Measurements from ENCODE around the gene VANGL2. TPM values are rescaled to one million over a fixed set of nuclear protein-coding genes. Genes with fewer than 3 reads are reported as not detected.

VANGL2 gene
- total RNA-seq, 4 donors from 2014 or later, result 0.20 to 3.7 (median 2.7) TPM

- H3K4me3 ChIP-seq, result no peak overlapping the region
- no peaks in the 10 kb centered on the region for H3K27me3 ChIP-seq
- 87% methylated on average over 8 of the region's 8 CpGs; no CpG with 5 or more reads in 1 of the 2 donors for WGBS, 2 donors (ENCODE audit: low coverage in 1 of 2)
- intact Hi-C loops (cut with DNase I; ENCODE audit: low total_unique reads) (no loop called here), in situ Hi-C loops (cut with MboI; ENCODE audit: low pct_ligation_motif_present in 1 of 4, low pct_unique_long_range_greater_than_20kb in 1 of 4, low sequenced_read_pairs in 3 of 4) (no loop called here)
- H3K27ac ChIP-seq, result no peak overlapping the region
- H3K36me3 ChIP-seq, result peaks cover 0 to 21% (median 9%) of the 10 kb centered on the region in 4 donors
- no peaks in the 10 kb centered on the region for H3K4me1 ChIP-seq
- DNase-seq, result no peak
- no peaks in the 10 kb centered on the region for H3K9me3 ChIP-seq
- TF ChIP-seq POLR2A (IDR thresholded peaks at IDR 0.05) (no peak), EP300 (IDR thresholded peaks at IDR 0.05; ENCODE audit: low read depth) (no peak), POLR2AphosphoS5 (IDR thresholded peaks at IDR 0.05) (no peak), CTCF (IDR thresholded peaks at IDR 0.05) (no peak)
Measured at GRCh38 chr1:160360227-160360695, 40.1 kb upstream of the VANGL2 start.

- H3K27ac ChIP-seq, result no peak overlapping the region
- DNase-seq, result no peak
- no peaks in the 10 kb centered on the region for H3K4me1 ChIP-seq
- intact Hi-C loops (cut with DNase I; ENCODE audit: low total_unique reads), result no loop called here
- in situ Hi-C loops (cut with MboI; ENCODE audit: low pct_ligation_motif_present in 1 of 4, low pct_unique_long_range_greater_than_20kb in 1 of 4, low sequenced_read_pairs in 3 of 4), result no loop called here
- no peaks in the 10 kb centered on the region for H3K27me3 ChIP-seq
- 60 to 71% methylated on average over 1 to 2 of the region's 2 CpGs for WGBS, 2 donors (ENCODE audit: low coverage in 1 of 2)
- no peak overlapping the region for H3K4me3 ChIP-seq
- peaks cover 0 to 12% (median 5%) of the 10 kb centered on the region in 4 donors for H3K36me3 ChIP-seq
- TF ChIP-seq CTCF (IDR thresholded peaks at IDR 0.05), result no peak
- no peak for TF ChIP-seq POLR2AphosphoS5 (IDR thresholded peaks at IDR 0.05)
- TF ChIP-seq POLR2A (IDR thresholded peaks at IDR 0.05), result no peak
- no peak for TF ChIP-seq EP300 (IDR thresholded peaks at IDR 0.05; ENCODE audit: low read depth)
- no peaks in the 10 kb centered on the region for H3K9me3 ChIP-seq
Measured at GRCh38 chr1:160361199-160361598, 39.2 kb upstream of the VANGL2 start.

DNA sequence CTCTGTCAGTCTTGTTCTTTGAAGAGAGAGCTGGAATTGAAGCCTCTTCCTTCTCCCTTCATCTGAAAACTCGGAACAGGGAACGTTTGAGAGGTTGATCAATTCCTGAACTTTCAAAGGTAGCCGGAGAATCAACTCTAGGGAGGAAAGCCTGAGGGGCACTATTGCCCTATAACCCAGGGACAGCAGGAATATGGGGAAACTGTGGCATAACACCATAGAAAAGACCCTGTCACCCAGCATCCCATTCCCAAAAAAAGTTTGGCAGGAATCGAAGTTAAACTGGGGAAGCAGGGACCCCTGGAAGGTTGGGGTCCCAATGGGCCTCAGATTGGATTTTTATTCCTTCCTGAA, 38.6 kb upstream of the VANGL2 start:
- no peaks in the 10 kb centered on the region for H3K4me1 ChIP-seq
- peaks cover 0 to 7% (median 3%) of the 10 kb centered on the region in 4 donors for H3K36me3 ChIP-seq
- TF ChIP-seq EP300 (IDR thresholded peaks at IDR 0.05; ENCODE audit: low read depth) (no peak), POLR2A (IDR thresholded peaks at IDR 0.05) (no peak), CTCF (IDR thresholded peaks at IDR 0.05) (no peak), POLR2AphosphoS5 (IDR thresholded peaks at IDR 0.05) (no peak)
- in situ Hi-C loops (cut with MboI; ENCODE audit: low pct_ligation_motif_present in 1 of 4, low pct_unique_long_range_greater_than_20kb in 1 of 4, low sequenced_read_pairs in 3 of 4), result no loop called here
- no peaks in the 10 kb centered on the region for H3K9me3 ChIP-seq
- H3K27me3 ChIP-seq, result no peaks in the 10 kb centered on the region
- 70 to 92% methylated on average over 4 of the region's 4 CpGs for WGBS, 2 donors (ENCODE audit: low coverage in 1 of 2)
- H3K4me3 ChIP-seq, result no peak overlapping the region
- H3K27ac ChIP-seq, result no peak overlapping the region
- intact Hi-C loops (cut with DNase I; ENCODE audit: low total_unique reads), result no loop called here
- DNase-seq, result no peak

DNA sequence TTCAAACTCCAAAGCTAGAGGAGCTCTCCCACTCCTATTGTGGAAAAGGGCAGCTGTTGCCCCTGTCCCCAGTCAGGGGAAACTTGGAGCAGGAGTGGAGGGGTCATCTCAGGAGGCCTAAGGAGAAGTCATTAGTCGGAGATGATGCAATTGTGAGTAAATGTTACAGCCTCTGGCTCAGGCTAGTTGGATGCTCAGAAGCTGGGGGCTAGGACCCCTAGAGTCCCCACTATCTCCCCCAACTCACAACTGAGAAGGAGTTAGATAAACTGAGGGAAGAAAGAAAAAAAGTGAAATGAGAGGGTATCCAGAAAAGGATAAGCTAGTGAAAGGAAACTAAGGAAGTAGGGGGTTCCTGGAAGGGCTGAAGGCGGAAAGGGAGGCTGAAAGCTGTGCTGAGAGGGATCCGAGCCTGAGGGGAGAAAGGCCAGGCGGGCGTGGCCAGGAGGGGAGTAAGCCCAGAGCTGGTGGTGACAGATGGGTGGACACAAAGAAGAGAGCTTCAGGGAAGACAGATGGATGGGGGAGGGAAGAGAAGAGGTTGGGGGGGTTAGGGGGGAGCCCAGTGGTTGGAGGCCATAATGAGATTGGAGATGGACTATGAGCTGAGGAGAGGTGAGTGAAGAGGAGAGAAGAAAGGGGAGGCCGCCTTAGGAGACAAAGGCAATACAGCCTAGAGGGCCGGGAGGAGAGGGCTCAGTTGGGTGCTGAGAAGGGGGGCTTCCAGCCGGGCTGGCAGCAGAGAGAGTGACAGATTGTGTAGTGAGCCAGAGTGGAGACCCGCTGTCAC, 38.0 kb upstream of the VANGL2 start:
- WGBS, 2 donors (ENCODE audit: low coverage in 1 of 2), result 72 to 85% methylated on average over 6 to 9 of the region's 9 CpGs
- no peak for DNase-seq
- Histone ChIP-seq H3K4me3 (no peak overlapping the region), H3K27ac (no peak overlapping the region), H3K27me3 (no peaks in the 10 kb centered on the region), H3K9me3 (no peaks in the 10 kb centered on the region), H3K4me1 (no peaks in the 10 kb centered on the region), H3K36me3 (peaks cover 0 to 7% (median under 1%) of the 10 kb centered on the region in 4 donors)
- TF ChIP-seq POLR2AphosphoS5 (IDR thresholded peaks at IDR 0.05) (no peak), CTCF (IDR thresholded peaks at IDR 0.05) (no peak), EP300 (IDR thresholded peaks at IDR 0.05; ENCODE audit: low read depth) (no peak), POLR2A (IDR thresholded peaks at IDR 0.05) (no peak)
- in situ Hi-C loops (cut with MboI; ENCODE audit: low pct_ligation_motif_present in 1 of 4, low pct_unique_long_range_greater_than_20kb in 1 of 4, low sequenced_read_pairs in 3 of 4), result no loop called here
- intact Hi-C loops (cut with DNase I; ENCODE audit: low total_unique reads), result no loop called here

All from transverse colon (tissue), 4 donors.